Breast epithelium (tissue), 3 donors: ENCODE results near the gene CHCHD4.

Experiments used
- POLR2A ChIP-seq: fragments of 450-650 bp; IDR thresholded peaks from one replicate; pipeline ENCODE4 v1.6.1; 2016; ENCODE audit warnings: antibody characterized with exemption, mild to moderate bottlenecking, moderate library complexity
- POLR2AphosphoS5 ChIP-seq, 3 donors: sonication (generic); formaldehyde crosslinking; IDR thresholded peaks; one replicate each; pipeline ENCODE4 v1.6.1; 2017; ENCODE audit warnings: antibody characterized with exemption in 3 of 3
- TF ChIP-seq, protein P1 (sequence below), 3 donors: fragments of 450-650 bp; IDR thresholded peaks; one replicate each; pipeline ENCODE4 v1.5.1; 2016 to 2017; ENCODE audit warnings: antibody characterized with exemption in 3 of 3, mild to moderate bottlenecking in 3 of 3, moderate library complexity in 3 of 3

DNA sequence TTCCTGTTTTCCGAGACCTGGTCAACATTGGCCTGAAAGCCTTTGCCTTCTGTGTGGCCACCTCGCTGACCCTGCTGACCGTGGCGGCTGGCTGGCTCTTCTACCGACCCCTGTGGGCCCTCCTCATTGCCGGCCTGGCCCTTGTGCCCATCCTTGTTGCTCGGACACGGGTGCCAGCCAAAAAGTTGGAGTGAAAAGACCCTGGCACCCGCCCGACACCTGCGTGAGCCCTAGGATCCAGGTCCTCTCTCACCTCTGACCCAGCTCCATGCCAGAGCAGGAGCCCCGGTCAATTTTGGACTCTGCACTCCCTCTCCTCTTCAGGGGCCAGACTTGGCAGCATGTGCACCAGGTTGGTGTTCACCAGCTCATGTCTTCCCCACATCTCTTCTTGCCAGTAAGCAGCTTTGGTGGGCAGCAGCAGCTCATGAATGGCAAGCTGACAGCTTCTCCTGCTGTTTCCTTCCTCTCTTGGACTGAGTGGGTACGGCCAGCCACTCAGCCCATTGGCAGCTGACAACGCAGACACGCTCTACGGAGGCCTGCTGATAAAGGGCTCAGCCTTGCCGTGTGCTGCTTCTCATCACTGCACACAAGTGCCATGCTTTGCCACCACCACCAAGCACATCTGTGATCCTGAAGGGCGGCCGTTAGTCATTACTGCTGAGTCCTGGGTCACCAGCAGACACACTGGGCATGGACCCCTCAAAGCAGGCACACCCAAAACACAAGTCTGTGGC, 17.1 kb upstream of the CHCHD4 start:
- TF ChIP-seq, protein P1, sequence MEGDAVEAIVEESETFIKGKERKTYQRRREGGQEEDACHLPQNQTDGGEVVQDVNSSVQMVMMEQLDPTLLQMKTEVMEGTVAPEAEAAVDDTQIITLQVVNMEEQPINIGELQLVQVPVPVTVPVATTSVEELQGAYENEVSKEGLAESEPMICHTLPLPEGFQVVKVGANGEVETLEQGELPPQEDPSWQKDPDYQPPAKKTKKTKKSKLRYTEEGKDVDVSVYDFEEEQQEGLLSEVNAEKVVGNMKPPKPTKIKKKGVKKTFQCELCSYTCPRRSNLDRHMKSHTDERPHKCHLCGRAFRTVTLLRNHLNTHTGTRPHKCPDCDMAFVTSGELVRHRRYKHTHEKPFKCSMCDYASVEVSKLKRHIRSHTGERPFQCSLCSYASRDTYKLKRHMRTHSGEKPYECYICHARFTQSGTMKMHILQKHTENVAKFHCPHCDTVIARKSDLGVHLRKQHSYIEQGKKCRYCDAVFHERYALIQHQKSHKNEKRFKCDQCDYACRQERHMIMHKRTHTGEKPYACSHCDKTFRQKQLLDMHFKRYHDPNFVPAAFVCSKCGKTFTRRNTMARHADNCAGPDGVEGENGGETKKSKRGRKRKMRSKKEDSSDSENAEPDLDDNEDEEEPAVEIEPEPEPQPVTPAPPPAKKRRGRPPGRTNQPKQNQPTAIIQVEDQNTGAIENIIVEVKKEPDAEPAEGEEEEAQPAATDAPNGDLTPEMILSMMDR (IDR thresholded peaks at IDR 0.05) = no peak
- TF ChIP-seq POLR2A (no peak), POLR2AphosphoS5 (IDR thresholded peaks at IDR 0.05) (no peak)
